ENCODE results near the gene DSTN. TPM values are rescaled to one million over a fixed set of nuclear protein-coding genes. Genes with fewer than 3 reads are reported as not detected.

Gene DSTN
- total RNA-seq, 4 donors from 2014 or later = 1,820 to 3,515 (median 2,996) TPM

DNA sequence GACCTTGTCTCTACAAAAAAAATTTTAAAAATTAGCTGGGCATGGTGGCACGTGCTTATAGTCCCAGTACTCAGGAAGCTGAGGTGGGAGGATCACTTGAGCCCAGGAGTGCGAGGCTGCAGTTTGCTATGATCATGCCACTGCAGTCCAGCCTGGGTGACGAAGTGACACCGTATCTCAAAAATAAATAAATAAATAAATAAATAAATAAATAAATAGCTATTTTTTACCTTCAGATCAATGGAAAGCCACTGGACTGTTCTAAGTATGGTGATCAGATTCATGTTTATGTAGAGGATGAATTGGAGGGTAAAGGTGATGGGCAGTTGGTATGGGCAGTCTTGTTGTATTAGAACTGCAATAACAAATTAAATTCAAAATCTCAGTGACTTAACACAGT lies 24.0 kb downstream of the DSTN start:
- peaks cover 32 to 99% (median 52%) of the 10 kb centered on the region in 3 donors for H3K4me1 ChIP-seq
- H3K36me3 ChIP-seq = peaks cover 0 to 6% of the 10 kb centered on the region in 2 donors
- H3K4me3 ChIP-seq = peak overlapping the region; percentile 10 to 21
- ATAC-seq = no peak
- no peaks in the 10 kb centered on the region for H3K27me3 ChIP-seq
- no peaks in the 10 kb centered on the region for H3K9me3 ChIP-seq
- TF ChIP-seq POLR2AphosphoS5 (IDR thresholded peaks at IDR 0.05) = no peak
- TF ChIP-seq, protein P1, sequence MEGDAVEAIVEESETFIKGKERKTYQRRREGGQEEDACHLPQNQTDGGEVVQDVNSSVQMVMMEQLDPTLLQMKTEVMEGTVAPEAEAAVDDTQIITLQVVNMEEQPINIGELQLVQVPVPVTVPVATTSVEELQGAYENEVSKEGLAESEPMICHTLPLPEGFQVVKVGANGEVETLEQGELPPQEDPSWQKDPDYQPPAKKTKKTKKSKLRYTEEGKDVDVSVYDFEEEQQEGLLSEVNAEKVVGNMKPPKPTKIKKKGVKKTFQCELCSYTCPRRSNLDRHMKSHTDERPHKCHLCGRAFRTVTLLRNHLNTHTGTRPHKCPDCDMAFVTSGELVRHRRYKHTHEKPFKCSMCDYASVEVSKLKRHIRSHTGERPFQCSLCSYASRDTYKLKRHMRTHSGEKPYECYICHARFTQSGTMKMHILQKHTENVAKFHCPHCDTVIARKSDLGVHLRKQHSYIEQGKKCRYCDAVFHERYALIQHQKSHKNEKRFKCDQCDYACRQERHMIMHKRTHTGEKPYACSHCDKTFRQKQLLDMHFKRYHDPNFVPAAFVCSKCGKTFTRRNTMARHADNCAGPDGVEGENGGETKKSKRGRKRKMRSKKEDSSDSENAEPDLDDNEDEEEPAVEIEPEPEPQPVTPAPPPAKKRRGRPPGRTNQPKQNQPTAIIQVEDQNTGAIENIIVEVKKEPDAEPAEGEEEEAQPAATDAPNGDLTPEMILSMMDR (IDR thresholded peaks at IDR 0.05) = no peak
- TF ChIP-seq POLR2A (IDR thresholded peaks at IDR 0.05) = no peak
- no peak for TF ChIP-seq EP300 (IDR thresholded peaks at IDR 0.05)
- H3K27ac ChIP-seq = peak overlapping the region; percentile 77 to 96 (median 84)
- WGBS, 2 donors (ENCODE audit: low coverage in 1 of 2) = 30 to 45% methylated on average over 4 of the region's 4 CpGs

DNA sequence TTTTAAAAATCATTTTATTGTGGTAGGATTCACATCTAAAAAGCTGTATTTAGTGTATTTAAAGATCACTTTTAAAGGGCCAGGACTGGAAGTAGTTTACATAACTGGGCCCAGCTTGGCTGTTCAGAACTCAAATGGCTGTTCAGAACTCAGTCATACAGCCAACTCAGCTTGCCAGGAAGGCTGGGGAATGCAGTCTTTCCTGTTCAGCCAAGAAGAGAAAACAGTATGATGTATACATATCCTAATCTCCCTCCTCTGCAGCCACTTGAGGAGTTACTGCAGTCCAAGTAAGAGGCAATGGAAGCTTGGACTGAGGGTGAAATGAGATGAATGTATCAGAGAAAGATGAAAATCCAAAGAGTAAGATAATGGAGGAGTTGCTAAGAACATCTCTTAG lies 24.6 kb downstream of the DSTN start:
- Histone ChIP-seq H3K4me3 (peak overlapping the region; percentile 10 to 21), H3K27me3 (no peaks in the 10 kb centered on the region), H3K36me3 (peaks cover 0 to 12% of the 10 kb centered on the region in 2 donors), H3K27ac (peak overlapping the region; percentile 77 to 96 (median 84)), H3K4me1 (peaks cover 36 to 99% (median 52%) of the 10 kb centered on the region in 3 donors), H3K9me3 (no peaks in the 10 kb centered on the region)
- peak; percentile 52 for ATAC-seq
- TF ChIP-seq POLR2A (IDR thresholded peaks at IDR 0.05) (no peak), EP300 (IDR thresholded peaks at IDR 0.05) (no peak), POLR2AphosphoS5 (IDR thresholded peaks at IDR 0.05) (peak; percentile 40)
- TF ChIP-seq, protein P1 (IDR thresholded peaks at IDR 0.05) = no peak

DNA sequence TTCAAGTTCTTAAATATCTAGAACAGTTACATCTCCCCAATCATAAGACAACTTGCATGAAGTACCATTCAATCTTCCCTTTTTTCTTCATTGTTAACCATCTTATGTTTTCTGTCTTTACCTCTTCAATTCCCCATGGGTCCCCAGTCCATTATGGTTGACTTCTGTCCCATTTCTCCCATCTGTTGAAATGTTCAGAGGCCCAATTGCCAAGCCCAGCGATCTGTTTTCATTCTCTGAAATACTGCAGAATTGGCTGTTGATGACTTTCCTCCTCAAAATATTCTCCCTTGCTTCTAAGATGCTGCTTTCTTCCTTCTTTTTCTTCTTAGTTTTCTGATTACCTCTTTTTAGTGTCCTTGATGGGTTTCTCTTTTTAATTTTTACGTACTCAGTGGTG lies 26.0 kb downstream of the DSTN start:
- peaks cover 32 to 99% (median 56%) of the 10 kb centered on the region in 3 donors for H3K4me1 ChIP-seq
- TF ChIP-seq EP300 (IDR thresholded peaks at IDR 0.05) (no peak), POLR2AphosphoS5 (IDR thresholded peaks at IDR 0.05) (no peak), POLR2A (IDR thresholded peaks at IDR 0.05) (no peak)
- TF ChIP-seq, protein P1 (IDR thresholded peaks at IDR 0.05) = no peak
- H3K27me3 ChIP-seq = no peaks in the 10 kb centered on the region
- ATAC-seq = no peak
- H3K9me3 ChIP-seq = no peaks in the 10 kb centered on the region
- H3K36me3 ChIP-seq = peaks cover 0 to 15% of the 10 kb centered on the region in 2 donors
- H3K4me3 ChIP-seq = peak overlapping the region in 1 of 2 donors; percentile 21
- 29 to 40% methylated on average over 1 to 2 of the region's 2 CpGs for WGBS, 2 donors (ENCODE audit: low coverage in 1 of 2)
- peak overlapping the region in 3 of 4 donors; percentile 81 to 96 (median 86) for H3K27ac ChIP-seq

DNA sequence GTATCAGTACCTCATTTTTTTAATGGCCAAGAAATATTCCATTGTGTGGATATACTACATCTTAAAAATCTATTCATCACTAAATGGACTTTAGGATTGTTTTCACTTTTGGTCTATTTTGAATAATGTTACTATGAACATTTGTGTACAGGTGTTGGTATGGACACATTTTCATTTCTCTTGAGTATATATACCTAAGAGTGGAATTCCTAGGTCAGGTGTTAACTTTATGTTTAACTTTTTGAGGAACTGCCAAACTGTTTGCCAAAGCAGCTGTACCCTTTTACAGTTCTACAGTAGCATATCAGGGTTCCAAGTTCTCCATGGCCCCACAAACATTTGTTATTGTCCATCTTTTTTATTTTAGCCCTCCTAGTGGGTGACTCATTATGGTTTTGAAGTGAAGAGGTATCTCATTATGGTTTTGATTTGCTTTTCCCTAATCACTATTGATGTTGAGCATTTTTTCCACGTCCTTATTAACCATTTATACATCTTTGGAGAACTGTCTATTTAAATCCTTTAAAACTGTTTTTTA lies 28.2 kb downstream of the DSTN start:
- Histone ChIP-seq H3K4me3 (no peak overlapping the region), H3K4me1 (peaks cover 42 to 100% (median 62%) of the 10 kb centered on the region in 3 donors), H3K27ac (peak overlapping the region in 2 of 4 donors; percentile 36 to 81), H3K27me3 (no peaks in the 10 kb centered on the region), H3K36me3 (peaks cover 0 to 32% of the 10 kb centered on the region in 2 donors), H3K9me3 (no peaks in the 10 kb centered on the region)
- TF ChIP-seq, protein P1 (IDR thresholded peaks at IDR 0.05) = no peak
- no peak for TF ChIP-seq EP300 (IDR thresholded peaks at IDR 0.05)
- TF ChIP-seq POLR2A (IDR thresholded peaks at IDR 0.05) = no peak
- no peak for TF ChIP-seq POLR2AphosphoS5 (IDR thresholded peaks at IDR 0.05)
- no peak for ATAC-seq
- 29 to 33% methylated on average over 1 of the region's 1 CpG for WGBS, 2 donors (ENCODE audit: low coverage in 1 of 2)

DNA sequence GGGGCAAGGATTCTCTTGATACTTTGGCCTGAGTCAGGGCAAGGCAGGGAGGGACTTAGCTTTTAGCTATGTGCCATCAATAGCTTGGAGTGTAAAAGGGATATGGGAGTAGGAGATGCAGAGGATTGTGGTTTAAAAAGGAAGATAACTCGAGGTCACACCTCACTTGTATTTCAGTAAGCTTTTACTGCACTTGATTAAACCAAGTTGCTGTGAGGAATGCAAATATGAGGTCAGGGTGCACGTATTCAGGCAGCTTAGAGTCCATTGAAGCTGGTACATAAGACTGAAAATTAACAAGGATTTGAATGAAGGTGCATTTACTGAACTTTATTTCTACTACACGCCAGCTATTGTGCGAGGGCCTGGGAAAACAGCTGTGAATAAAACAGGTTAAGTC lies 32.1 kb downstream of the DSTN start:
- Histone ChIP-seq H3K36me3 (peaks cover 0 to 68% of the 10 kb centered on the region in 2 donors), H3K27ac (peak overlapping the region; percentile 22 to 81 (median 48)), H3K4me3 (no peak overlapping the region)

More for the DNA sequence above, 32.1 kb downstream of the DSTN start:
- ATAC-seq = no peak
- WGBS, 2 donors (ENCODE audit: low coverage in 1 of 2) = 40 to 55% methylated on average over 4 of the region's 4 CpGs
- H3K4me1 ChIP-seq = peaks cover 30 to 100% (median 47%) of the 10 kb centered on the region in 3 donors
- H3K9me3 ChIP-seq = no peaks in the 10 kb centered on the region
- TF ChIP-seq EP300 (IDR thresholded peaks at IDR 0.05) (no peak), POLR2AphosphoS5 (IDR thresholded peaks at IDR 0.05) (peak; percentile 18)
- TF ChIP-seq, protein P1 (IDR thresholded peaks at IDR 0.05) = no peak
- H3K27me3 ChIP-seq = no peaks in the 10 kb centered on the region

Measured in gastroesophageal sphincter (tissue), 4 donors.